ENCODE measurements around the gene OR5AC2.

The OR5AC2 gene

GRCh38 chr3:98086873-98087272 is at the start of gene OR5AC2:
Gene OR5AC2 (plus strand): TSS chr3:98087173. CDS start chr3:98087173, 0 bp downstream.
- in situ Hi-C loops (cut with MboI; ENCODE audit: low sequenced_read_pairs): no loop called here

- in situ Hi-C loops (cut with MboI; ENCODE audit: low sequenced_read_pairs): loop anchor here (25.0 kb wide), 1 partner anchor 774 kb away; no protein-coding TSS in a partner anchor
These were observed 48.7 kb upstream of the OR5AC2 start for GRCh38 chr3:98038286-98038685.

GRCh38 chr3:98038876-98039275 is 48.1 kb upstream of the OR5AC2 start:
- in situ Hi-C loops (cut with MboI; ENCODE audit: low sequenced_read_pairs): loop anchor here (25.0 kb wide), 1 partner anchor 773 kb away; no protein-coding TSS in a partner anchor

GRCh38 chr3:98039322-98040024 is 47.5 kb upstream of the OR5AC2 start:
- in situ Hi-C loops (cut with MboI; ENCODE audit: low sequenced_read_pairs): loop anchor here (5.0 to 25.0 kb wide), 2 partner anchors 288 to 773 kb away; no protein-coding TSS in a partner anchor

- in situ Hi-C loops (cut with MboI; ENCODE audit: low sequenced_read_pairs): loop anchor here (5.0 to 25.0 kb wide), 2 partner anchors 286 to 771 kb away; no protein-coding TSS in a partner anchor
These were observed 45.6 kb upstream of the OR5AC2 start for GRCh38 chr3:98041350-98041749.

GRCh38 chr3:98048586-98048985 is 38.4 kb upstream of the OR5AC2 start:
- in situ Hi-C loops (cut with MboI; ENCODE audit: low sequenced_read_pairs): loop anchor here (25.0 kb wide), 1 partner anchor 764 kb away; no protein-coding TSS in a partner anchor

GRCh38 chr3:98049271-98049670 is 37.7 kb upstream of the OR5AC2 start:
- in situ Hi-C loops (cut with MboI; ENCODE audit: low sequenced_read_pairs): loop anchor here (25.0 kb wide), 1 partner anchor 763 kb away; no protein-coding TSS in a partner anchor

GRCh38 chr3:98056035-98056434 is 30.9 kb upstream of the OR5AC2 start:
- in situ Hi-C loops (cut with MboI; ENCODE audit: low sequenced_read_pairs): no loop called here

GRCh38 chr3:98057631-98058030 is 29.3 kb upstream of the OR5AC2 start:
- in situ Hi-C loops (cut with MboI; ENCODE audit: low sequenced_read_pairs): no loop called here

- in situ Hi-C loops (cut with MboI; ENCODE audit: low sequenced_read_pairs): no loop called here
These were observed 28.6 kb upstream of the OR5AC2 start for GRCh38 chr3:98058244-98058960.

GRCh38 chr3:98068824-98069223 is 18.1 kb upstream of the OR5AC2 start:
- in situ Hi-C loops (cut with MboI; ENCODE audit: low sequenced_read_pairs): no loop called here

- in situ Hi-C loops (cut with MboI; ENCODE audit: low sequenced_read_pairs): no loop called here
These were observed 16.1 kb upstream of the OR5AC2 start for GRCh38 chr3:98070840-98071239.

GRCh38 chr3:98073486-98073885 is 13.5 kb upstream of the OR5AC2 start:
- in situ Hi-C loops (cut with MboI; ENCODE audit: low sequenced_read_pairs): no loop called here

GRCh38 chr3:98095882-98096281 is 8.9 kb downstream of the OR5AC2 start:
- in situ Hi-C loops (cut with MboI; ENCODE audit: low sequenced_read_pairs): no loop called here

GRCh38 chr3:98099848-98100247 is 12.9 kb downstream of the OR5AC2 start:
- in situ Hi-C loops (cut with MboI; ENCODE audit: low sequenced_read_pairs): no loop called here

GRCh38 chr3:98108162-98108561 is 21.2 kb downstream of the OR5AC2 start:
- in situ Hi-C loops (cut with MboI; ENCODE audit: low sequenced_read_pairs): no loop called here

- in situ Hi-C loops (cut with MboI; ENCODE audit: low sequenced_read_pairs): no loop called here
These were observed 23.0 kb downstream of the OR5AC2 start for GRCh38 chr3:98109807-98110549.

GRCh38 chr3:98110550-98110908 is 23.6 kb downstream of the OR5AC2 start:
- in situ Hi-C loops (cut with MboI; ENCODE audit: low sequenced_read_pairs): no loop called here

GRCh38 chr3:98114264-98114663 is 27.3 kb downstream of the OR5AC2 start:
- in situ Hi-C loops (cut with MboI; ENCODE audit: low sequenced_read_pairs): no loop called here

GRCh38 chr3:98115717-98116116 is 28.7 kb downstream of the OR5AC2 start:
- in situ Hi-C loops (cut with MboI; ENCODE audit: low sequenced_read_pairs): no loop called here

- in situ Hi-C loops (cut with MboI; ENCODE audit: low sequenced_read_pairs): no loop called here
These were observed 43.4 kb downstream of the OR5AC2 start, which contains the start of gene OR5H1 for GRCh38 chr3:98130421-98130820. Gene OR5H1 (plus strand): TSS chr3:98130721. CDS start chr3:98132698, 1,977 bp downstream.

All from HL-60/S4 (cell line).